Measurements from ENCODE around the gene ANKS1B.
"Not testable (repeated sequence)": the region's sequence is repeated elsewhere in the genome, so short reads cannot be mapped to it uniquely, and the experiment has no call there.

ANKS1B gene

DNA sequence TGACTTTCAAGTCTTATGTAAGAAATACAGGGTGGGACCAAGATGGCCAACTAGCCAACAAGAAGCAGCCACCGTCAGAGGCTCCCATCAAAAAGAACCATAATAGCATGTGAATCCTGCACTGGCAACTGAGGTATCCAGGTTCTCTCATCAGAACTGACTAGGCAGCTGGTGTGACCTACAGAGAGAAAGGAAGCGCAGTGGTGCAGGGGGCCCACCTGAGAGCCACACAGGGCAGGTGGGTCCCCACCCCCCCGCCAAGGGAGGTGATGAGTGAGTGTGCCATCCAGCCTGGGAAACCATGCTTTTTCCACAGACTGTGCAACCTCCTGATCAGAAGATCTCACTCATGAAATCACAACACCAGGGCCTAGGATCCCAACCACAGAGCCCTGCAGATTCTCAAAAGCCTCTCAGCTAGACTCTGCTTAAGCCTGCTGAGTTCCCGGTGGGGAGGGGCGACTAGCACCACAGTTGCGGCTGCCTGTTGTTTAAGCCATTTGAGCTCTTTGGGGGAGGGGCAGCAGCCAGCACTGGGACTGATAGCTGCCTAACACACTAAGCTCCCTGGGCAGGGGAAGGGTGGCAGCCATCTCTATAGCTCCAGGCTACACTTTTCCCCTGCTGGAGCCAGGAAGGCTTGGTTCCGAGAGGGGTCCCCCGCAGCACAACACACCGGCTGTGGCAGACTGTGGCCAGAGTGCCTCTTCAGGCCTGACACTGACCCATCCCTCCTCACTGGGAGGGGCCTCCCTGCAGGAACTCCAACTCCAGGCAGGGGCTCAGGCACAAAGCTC is 261.8 kb downstream of the ANKS1B start:
- TF ChIP-seq, protein P1, sequence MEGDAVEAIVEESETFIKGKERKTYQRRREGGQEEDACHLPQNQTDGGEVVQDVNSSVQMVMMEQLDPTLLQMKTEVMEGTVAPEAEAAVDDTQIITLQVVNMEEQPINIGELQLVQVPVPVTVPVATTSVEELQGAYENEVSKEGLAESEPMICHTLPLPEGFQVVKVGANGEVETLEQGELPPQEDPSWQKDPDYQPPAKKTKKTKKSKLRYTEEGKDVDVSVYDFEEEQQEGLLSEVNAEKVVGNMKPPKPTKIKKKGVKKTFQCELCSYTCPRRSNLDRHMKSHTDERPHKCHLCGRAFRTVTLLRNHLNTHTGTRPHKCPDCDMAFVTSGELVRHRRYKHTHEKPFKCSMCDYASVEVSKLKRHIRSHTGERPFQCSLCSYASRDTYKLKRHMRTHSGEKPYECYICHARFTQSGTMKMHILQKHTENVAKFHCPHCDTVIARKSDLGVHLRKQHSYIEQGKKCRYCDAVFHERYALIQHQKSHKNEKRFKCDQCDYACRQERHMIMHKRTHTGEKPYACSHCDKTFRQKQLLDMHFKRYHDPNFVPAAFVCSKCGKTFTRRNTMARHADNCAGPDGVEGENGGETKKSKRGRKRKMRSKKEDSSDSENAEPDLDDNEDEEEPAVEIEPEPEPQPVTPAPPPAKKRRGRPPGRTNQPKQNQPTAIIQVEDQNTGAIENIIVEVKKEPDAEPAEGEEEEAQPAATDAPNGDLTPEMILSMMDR (IDR thresholded peaks at IDR 0.05; ENCODE audit: control insufficient read depth, extremely low read depth, insufficient read depth) = no peak

DNA sequence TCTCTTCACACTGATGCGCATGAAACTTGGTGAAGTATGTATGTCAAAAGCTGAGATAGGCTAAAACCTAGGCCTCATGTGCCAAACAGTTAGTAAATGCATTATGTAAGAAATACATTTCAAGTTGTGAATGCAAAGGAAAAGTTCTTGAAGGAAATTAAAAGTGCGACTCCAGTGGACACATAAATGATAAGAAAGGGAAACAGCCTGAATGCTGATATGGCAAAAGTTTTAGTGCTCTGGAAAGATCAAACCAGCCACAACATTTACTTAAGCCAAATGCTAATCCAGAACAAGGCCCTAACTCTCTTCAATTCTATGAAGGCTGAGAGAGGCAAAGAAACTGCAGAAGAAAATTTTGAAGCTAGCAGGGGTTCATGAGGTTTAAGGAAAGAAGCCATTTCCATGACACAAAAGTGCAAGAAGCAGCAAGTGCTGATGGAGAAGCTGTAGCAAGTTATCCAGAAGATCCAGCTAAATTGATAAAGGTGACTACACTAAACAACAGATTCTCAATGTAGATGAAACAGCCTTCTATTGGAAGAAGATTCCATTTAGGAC is 262.9 kb downstream of the ANKS1B start:
- no peak overlapping the region for H3K4me3 ChIP-seq (ENCODE audit: low read depth, low read length)
- TF ChIP-seq, protein P1 (IDR thresholded peaks at IDR 0.05; ENCODE audit: control insufficient read depth, extremely low read depth, insufficient read depth) = no peak
- no peak for DNase-seq (ENCODE audit: low read depth)

More for the DNA sequence above, 261.8 kb downstream of the ANKS1B start:
- no peak overlapping the region for H3K4me3 ChIP-seq (ENCODE audit: low read depth, low read length)
- DNase-seq (ENCODE audit: low read depth) = no peak

DNA sequence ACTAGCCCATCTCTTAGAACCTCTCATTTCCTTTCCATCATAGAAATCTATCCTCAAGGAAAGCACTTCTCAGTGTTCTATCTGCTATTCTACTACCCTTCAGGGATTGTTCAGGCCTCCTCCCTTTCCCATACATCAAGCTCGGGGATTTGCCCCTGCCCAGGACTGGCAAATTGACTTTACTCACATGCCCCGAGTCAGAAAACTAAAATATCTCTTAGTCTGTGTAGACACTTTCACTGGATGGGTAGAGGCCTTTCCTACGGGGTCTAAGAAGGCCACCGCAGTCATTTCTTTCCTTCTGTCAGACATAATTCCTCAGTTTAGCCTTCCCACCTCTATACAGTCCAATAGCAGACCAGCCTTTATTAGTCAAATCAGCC is 264.7 kb downstream of the ANKS1B start:
- not testable (repeated sequence) for H3K4me3 ChIP-seq (ENCODE audit: low read depth, low read length); DNase-seq (ENCODE audit: low read depth)

DNA sequence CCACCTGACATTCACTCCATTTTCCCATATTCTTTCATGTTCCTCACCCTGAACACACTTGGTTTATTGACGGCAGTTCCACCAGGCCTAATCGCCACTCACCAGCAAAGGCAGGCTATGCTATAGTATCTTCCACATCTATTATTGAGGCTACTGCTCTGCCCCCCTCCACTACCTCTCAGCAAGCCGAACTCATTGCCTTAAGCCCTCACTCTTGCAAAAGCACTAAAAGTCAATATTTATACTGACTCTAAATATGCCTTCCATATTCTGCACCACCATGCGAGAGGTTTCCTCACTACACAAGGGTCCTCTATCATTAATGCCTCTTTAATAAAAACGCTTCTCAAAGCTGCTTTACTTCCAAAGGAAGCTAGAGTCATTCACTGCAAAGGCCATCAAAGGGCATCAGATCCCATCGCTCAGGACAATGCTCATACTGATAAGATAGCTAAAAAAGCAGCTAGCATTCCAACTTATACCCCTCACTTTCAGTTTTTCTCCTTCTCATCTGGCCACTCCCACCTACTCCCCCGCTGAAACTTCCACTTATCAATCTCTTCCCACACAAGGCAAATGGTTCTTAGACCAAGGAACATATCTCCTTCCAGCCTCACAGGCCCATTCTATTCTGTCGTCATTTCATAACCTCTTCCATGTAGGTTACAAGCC is 265.2 kb downstream of the ANKS1B start:
- not testable (repeated sequence) for DNase-seq (ENCODE audit: low read depth); H3K4me3 ChIP-seq (ENCODE audit: low read depth, low read length)

DNA sequence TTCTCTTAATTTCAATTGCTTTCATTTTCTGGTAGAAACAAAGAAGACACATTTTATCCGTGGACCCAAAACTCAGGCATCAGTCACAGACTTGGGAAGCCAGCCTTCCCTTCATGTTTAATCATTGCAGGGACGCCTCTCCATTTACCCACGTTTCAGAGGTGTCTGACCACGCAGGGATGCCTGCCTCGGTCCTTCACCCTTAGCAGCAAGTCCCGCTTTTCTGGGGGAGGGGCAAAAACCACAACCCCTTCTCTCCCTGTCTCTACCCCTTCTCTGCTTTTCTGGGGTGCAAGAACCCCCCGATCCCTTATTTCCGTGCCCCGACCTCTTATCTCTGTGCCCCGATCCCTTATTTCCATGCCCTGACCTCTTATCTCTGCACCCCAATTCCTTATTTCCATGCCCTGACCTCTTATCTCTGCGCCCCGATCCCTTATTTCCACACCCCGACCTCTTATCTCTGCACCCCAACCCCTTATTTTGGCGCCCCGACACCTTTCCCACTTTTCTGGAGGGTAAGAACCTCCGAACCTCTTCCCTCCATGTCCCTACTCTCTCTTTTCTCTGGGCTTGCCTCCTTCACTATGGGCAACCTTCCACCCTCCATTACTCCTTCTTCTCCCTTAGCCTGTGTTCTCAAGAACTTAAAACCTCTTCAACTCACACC is 268.8 kb downstream of the ANKS1B start:
- DNase-seq (ENCODE audit: low read depth); H3K4me3 ChIP-seq (ENCODE audit: low read depth, low read length): not testable (repeated sequence)

DNA sequence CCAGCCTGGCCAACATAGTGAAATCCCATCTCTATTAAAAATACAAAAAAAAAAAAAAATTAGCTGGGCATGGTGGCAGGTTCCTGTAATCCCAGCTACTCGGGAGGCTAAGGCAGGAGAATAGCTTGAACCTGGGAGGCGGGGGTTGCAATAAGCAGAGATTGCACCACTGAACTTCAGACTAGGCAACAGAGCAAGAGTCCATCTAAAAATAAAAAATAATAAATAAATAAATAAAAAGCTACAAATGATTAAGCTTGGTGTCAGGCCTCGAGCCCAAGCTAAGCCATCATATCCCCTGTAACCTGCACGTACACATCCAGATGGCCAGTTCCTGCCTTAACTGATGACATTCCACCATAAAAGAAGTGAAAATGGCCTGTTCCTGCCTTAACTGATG is 269.8 kb downstream of the ANKS1B start:
- not testable (repeated sequence) for H3K4me3 ChIP-seq (ENCODE audit: low read depth, low read length); DNase-seq (ENCODE audit: low read depth)

DNA sequence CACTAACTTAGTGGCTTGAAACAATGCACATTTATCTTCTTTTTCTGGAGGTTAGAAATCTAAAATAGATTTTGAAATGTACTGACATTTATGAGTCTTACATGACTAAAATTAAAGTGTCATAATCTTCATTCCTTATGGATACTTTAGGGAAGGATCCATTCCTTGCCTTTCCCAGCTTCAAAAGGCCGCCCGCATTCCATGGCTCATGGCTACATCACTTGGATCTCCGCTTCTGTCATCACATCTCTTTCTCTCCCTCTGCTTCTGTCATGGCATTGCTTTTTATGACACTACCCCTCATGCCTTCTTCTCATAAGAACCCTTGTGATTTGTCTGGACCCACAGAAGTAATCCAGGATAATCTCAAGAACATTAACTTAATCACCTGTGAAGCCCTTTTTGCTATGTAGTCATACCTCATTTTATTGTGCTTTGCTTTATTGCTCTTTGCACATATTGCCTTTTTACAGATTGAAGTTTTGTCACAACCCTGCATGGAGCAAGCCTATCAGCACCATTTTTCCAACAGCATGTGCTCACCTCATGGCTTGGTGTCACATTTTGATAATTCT is 270.7 kb downstream of the ANKS1B start:
- DNase-seq (ENCODE audit: low read depth) = no peak
- TF ChIP-seq, protein P1 (IDR thresholded peaks at IDR 0.05; ENCODE audit: control insufficient read depth, extremely low read depth, insufficient read depth) = no peak
- H3K4me3 ChIP-seq (ENCODE audit: low read depth, low read length) = no peak overlapping the region

DNA sequence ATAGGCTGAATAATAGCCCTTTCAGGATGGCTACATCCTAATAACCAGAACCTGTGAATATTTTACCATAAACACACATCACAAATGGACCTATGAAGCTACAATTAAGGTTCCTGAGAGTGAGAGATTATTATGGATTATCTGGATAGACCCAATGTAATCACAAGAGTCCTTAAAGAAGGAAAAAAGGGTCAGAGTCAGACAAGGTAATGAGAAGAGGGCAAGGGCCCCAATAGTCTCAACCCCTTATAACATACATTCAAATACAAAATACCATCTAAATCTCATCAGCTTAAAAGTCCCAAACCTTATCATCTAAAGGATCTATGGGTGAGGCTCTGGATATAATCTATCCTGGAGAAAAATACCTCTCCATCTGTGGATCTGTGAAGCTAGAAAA is 272.5 kb downstream of the ANKS1B start:
- TF ChIP-seq, protein P1 (IDR thresholded peaks at IDR 0.05; ENCODE audit: control insufficient read depth, extremely low read depth, insufficient read depth) = no peak
- no peak overlapping the region for H3K4me3 ChIP-seq (ENCODE audit: low read depth, low read length)
- no peak for DNase-seq (ENCODE audit: low read depth)
